DND-41 (cell line): Measurements from ENCODE around the gene ANTKMT.

ENCODE experiments used
- EZH2 ChIP-seq: IDR thresholded peaks from 3 replicates; pipeline ENCODE4 v1.6.1; 2012; ENCODE audit warnings: borderline replicate concordance, low read depth, mild to moderate bottlenecking, moderate library complexity, low read length, inconsistent platforms; ENCODE audit not compliant: severe bottlenecking
- TF ChIP-seq, protein P1 (sequence below): IDR thresholded peaks from 2 replicates; pipeline ENCODE4 v1.5.1; 2012; ENCODE audit warnings: borderline replicate concordance, low read length, moderate library complexity, mild to moderate bottlenecking; ENCODE audit not compliant: poor library complexity, severe bottlenecking; ENCODE audit errors: extremely low read depth

DNA sequence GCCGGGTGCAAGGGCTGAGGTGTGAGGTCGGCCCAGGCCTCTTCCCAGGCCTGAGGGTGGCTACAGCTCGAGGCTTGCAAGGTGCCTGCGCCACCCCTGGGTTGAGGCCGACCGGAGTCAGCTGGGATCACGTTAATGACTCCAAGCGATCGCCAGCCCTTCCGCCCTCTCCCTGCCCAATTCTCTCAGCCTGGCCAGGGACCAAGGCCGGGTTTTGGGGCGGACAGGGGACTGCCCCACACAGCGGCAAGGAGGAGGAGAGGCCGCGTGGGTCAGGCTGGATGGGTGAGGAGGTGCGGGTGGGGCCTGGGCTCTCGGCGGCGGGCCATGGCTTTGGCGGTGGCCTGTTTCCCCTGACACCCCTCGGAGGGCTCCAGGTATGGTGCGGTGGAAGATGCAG lies 27.6 kb upstream of the ANTKMT start:
- TF ChIP-seq, protein P1, sequence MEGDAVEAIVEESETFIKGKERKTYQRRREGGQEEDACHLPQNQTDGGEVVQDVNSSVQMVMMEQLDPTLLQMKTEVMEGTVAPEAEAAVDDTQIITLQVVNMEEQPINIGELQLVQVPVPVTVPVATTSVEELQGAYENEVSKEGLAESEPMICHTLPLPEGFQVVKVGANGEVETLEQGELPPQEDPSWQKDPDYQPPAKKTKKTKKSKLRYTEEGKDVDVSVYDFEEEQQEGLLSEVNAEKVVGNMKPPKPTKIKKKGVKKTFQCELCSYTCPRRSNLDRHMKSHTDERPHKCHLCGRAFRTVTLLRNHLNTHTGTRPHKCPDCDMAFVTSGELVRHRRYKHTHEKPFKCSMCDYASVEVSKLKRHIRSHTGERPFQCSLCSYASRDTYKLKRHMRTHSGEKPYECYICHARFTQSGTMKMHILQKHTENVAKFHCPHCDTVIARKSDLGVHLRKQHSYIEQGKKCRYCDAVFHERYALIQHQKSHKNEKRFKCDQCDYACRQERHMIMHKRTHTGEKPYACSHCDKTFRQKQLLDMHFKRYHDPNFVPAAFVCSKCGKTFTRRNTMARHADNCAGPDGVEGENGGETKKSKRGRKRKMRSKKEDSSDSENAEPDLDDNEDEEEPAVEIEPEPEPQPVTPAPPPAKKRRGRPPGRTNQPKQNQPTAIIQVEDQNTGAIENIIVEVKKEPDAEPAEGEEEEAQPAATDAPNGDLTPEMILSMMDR, result no peak
- TF ChIP-seq EZH2, result no peak
